Stimulated activated CD4-positive, alpha-beta T cell treated with anti-CD3 and anti-CD28 coated beads, Interleukin-15, amount 100 ng/mL, for 24 hours (primary cell): ENCODE results near the gene GLYATL2.

Experiments used
- DNase-seq: peaks from one replicate; pipeline ENCODE4 v3.0.0-alpha.2; 2020

Gene GLYATL2, protein sequence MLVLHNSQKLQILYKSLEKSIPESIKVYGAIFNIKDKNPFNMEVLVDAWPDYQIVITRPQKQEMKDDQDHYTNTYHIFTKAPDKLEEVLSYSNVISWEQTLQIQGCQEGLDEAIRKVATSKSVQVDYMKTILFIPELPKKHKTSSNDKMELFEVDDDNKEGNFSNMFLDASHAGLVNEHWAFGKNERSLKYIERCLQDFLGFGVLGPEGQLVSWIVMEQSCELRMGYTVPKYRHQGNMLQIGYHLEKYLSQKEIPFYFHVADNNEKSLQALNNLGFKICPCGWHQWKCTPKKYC

DNA sequence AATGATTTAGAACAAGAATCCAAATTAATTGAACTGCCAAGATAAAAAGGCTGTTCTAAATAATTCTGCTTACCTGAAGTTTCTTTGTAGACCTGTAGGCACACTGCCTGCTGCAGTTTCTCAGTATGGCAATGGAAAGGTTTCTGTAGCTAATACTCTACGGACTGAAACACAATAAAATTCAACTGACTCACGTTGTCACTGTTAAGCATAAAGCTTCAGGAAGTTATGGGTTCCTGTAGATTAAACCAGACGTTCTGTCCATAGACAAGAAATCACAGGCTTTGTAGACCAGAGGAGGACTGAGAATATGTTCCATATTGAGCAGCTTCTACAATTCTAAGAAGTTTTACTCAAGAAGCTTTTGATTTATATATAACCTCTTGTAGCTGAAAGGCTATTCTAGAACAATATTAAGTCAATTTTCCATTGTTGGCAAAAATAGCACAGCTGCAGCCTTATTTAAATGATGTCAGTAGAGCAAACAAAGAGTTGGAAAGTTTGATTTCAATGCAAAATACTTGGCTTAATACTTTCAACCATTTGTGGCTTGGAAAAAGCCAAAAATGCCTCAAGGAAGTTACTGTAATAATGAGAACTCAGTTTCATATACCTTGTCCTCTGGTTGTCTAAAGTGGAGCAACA lies at the start of gene GLYATL2:
TSS of gene GLYATL2 (minus strand) at position 344 of the 645 bp plus-strand sequence. CDS start 5,092 bp downstream, outside the sequence.
- DNase-seq = no peak

DNA sequence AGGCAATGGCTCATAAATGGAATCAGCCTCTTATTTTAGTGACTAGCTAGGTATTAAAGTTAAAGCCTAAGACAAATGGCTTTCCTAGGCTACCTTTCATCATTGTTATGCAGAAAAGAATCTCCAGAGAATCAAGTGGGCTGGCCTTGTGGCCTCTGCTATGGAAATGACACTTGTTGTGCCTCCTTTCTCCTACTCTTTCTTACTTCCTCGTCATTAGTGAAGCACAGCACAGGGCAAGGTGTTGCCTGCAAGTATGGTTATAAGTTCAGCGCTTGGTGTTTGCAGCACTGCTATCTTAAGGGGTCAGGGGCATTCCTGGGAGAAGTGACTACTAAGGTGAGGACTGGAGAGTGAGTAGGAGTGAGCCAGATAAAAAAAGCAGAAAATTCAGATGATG lies 49.4 kb upstream of the GLYATL2 start:
- DNase-seq = no peak

- no peak for DNase-seq
These were observed 44.1 kb upstream of the GLYATL2 start for GRCh38 chr11:58888579-58888978.

GRCh38 chr11:58887452-58887851 lies 42.9 kb upstream of the GLYATL2 start:
- no peak for DNase-seq

- no peak for DNase-seq
These were observed 36.1 kb upstream of the GLYATL2 start for GRCh38 chr11:58880625-58881024.

- no peak for DNase-seq
These were observed 35.7 kb upstream of the GLYATL2 start for GRCh38 chr11:58880166-58880565.

- no peak for DNase-seq
These were observed 23.1 kb upstream of the GLYATL2 start for GRCh38 chr11:58867556-58867955.

- DNase-seq = no peak
These were observed 22.3 kb upstream of the GLYATL2 start for GRCh38 chr11:58866788-58867187.

GRCh38 chr11:58864335-58864734 lies 19.8 kb upstream of the GLYATL2 start:
- no peak for DNase-seq

- DNase-seq = no peak
These were observed 19.2 kb upstream of the GLYATL2 start for GRCh38 chr11:58863697-58864096.

DNA sequence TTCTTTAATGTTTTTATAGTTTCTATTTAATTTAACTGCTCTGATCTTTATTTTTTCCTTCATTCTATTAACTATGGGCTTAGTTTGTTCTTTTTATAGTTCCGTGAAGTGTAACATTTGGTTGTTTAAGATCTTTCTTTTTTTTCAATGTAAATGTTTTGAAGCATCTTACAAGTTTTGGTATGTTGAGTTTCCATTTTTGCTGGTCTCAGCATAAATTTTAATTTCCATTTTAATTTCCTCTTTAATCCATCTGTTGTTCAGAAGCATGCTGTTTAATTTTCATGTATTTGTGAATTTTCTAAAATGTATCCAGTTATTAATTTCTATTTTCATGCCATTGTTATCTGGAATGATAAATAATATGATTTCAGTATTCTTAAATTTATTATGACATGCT lies 17.0 kb upstream of the GLYATL2 start:
- DNase-seq = no peak

GRCh38 chr11:58856806-58857205 lies 12.3 kb upstream of the GLYATL2 start:
- DNase-seq = no peak

GRCh38 chr11:58845386-58845785 lies 882 bp upstream of the GLYATL2 start:
- no peak for DNase-seq

- no peak for DNase-seq
These were observed 6.7 kb downstream of the GLYATL2 start for GRCh38 chr11:58837707-58838388.

DNA sequence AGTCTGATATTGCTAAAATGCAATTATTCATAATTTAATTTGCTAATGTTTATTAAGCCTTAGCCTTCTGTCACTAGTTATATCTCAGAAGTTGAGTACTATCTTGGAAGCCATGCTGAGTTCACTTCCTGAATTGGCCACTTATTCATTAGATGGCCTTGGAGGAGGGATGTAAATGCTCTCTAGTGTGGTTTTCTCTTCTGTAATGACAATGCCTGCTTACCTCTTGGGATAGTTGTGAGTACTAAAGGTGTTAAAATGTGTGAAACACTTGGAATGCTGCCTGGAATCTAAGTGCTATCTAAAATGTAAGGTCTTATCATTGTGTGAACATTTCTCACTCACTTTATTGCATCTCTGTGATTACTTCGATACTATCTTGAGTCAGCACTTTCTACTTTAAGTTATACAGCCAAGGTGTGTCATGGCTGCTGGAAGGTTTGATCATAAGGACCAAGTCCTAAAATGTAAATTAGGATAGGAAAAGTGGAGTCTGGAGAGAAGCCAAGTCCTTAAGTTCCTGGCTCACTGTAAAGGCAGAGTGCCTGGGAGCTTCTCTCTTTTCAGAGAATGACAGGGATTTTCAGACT lies 12.4 kb downstream of the GLYATL2 start:
- no peak for DNase-seq

DNA sequence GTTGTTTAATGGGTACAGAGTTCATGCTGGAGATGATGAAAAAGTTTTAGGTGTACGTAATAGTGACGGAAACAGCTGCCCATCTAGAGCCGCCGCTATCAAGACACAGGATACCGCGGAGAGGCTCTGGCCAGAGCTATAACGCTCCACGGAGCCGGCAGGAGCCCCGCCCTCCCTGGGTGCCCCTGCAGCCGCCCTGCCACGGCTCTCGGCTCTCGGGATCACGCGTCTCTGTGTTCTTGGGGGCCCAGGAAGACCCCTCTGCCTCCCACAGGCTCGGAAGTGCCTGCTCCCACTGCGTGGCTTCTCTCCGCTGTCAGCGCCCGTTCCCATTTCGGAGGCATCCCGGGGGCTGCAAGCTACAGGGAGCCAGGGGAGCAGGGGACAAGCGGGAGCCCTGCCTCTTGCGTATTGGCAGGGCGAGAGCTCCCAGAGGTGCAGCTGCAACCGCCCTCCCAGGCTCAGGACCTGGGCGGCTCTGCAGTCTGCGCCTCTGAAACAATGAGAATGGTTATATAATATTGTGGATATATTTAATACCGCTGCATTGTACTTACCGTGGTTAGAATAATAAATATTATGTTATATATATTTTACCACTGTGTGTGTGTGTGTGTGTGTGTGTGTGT lies 13.7 kb downstream of the GLYATL2 start:
- no peak for DNase-seq

DNA sequence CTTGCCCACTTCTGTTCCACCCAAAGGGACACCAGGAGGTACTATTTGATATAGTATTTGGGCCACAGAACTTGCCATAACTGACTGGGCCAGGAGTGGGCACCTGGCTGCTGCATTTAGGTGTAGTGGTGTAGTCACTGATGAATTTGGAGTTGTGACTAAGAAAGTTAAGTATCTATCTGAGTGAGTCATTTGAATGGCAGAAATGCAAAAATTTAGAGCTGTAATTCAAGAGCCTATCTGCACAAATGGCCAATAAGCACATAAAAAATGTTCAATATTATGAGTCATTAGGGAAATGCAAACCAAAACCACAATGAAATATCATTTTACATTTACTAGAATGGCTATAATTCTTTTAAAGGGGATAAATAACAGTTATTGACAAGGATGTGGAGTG lies 14.7 kb downstream of the GLYATL2 start:
- DNase-seq = no peak

GRCh38 chr11:58813693-58814092 lies 30.8 kb downstream of the GLYATL2 start:
- DNase-seq = no peak

- no peak for DNase-seq
These were observed 33.0 kb downstream of the GLYATL2 start for GRCh38 chr11:58811499-58811898.

- DNase-seq = no peak
These were observed 37.2 kb downstream of the GLYATL2 start for GRCh38 chr11:58807343-58807742.

GRCh38 chr11:58805065-58805464 lies 39.4 kb downstream of the GLYATL2 start:
- DNase-seq = no peak

DNA sequence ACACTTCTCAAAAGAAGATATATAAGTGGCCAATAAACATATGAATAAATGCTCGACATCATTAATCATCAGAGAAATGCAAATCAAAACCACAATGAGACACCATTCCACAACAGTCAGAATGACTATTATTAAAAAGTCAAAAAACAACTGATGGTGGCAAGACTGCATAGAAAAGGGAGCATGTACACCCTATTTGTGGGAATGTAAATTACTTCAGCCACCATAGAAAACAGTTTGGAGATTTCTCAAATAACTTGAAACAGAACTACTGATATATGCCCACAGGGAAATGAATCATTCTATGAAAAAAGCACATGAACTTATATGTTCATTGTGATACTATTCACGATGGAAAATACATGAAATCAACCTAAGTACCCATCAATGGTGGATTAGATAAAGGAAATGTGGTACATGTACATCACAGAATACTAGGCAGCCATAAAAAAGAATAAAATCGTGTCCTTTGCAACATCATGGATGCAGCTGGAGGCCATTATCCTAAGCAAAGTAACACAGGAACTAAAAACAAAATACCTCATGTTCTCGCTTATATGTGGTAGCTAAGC lies 42.4 kb downstream of the GLYATL2 start:
- no peak for DNase-seq

DNA sequence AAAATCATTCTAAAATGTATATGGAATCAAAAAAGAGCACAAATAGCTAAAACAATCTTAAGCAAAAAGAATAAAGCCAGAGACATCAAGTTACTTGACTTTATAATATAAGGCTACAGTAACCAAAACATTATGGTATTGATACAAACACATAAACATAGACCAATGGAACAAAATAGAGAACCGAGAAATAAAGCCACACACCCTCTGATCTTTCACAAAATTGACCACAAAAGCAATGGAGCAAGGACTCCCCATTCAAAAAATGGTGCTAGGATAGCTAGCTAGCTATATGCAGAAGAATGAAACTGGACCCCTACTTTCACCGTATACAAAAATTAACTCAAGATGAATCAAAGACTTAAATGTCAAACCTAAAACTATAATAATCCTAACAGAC lies 43.2 kb downstream of the GLYATL2 start:
- no peak for DNase-seq
